Measurements from ENCODE around the gene CDH23. TPM values are rescaled to one million over a fixed set of nuclear protein-coding genes. Genes with fewer than 3 reads are reported as not detected.

CDH23 gene
- total and polyA plus RNA-seq, 2 experiments from 2014 or later, result 0.08 TPM; not detected in 1

GRCh38 chr10:71502190-71502589 is 105.5 kb downstream of the CDH23 start:
- H3K4me3 ChIP-seq, result no peak overlapping the region
- no peak for DNase-seq
- H2AFZ ChIP-seq, result no peak overlapping the region
- H4K20me1 ChIP-seq (ENCODE audit: insufficient read depth), result no peaks in the 10 kb centered on the region
- WGBS, 2 experiments (ENCODE audit: low coverage in 1 of 2, low lambda C conversion rate in 2 of 2, missing lambda C conversion rate in 2 of 2), result 57 to 60% methylated on average over 1 of the region's 1 CpG
- no peak overlapping the region for H3K27ac ChIP-seq
- no peaks in the 10 kb centered on the region for H3K9me2 ChIP-seq (ENCODE audit: insufficient read depth)
- TF ChIP-seq EZH2 (IDR thresholded peaks at IDR 0.05; ENCODE audit: insufficient read depth, poor library complexity, severe bottlenecking), result no peak
- TF ChIP-seq EZH2phosphoT487 (IDR thresholded peaks at IDR 0.05; ENCODE audit: insufficient read depth, low read depth), result no peak
- no peaks in the 10 kb centered on the region for H3F3A ChIP-seq (ENCODE audit: insufficient read depth)
- H3K27me3 ChIP-seq (replicated peaks; ENCODE audit: insufficient read depth), result peaks cover 31% of the 10 kb centered on the region
- in situ Hi-C loops (cut with MboI), result no loop called here
- no peaks in the 10 kb centered on the region for H3K79me2 ChIP-seq (ENCODE audit: insufficient read depth)
- no peaks in the 10 kb centered on the region for H3K36me3 ChIP-seq (ENCODE audit: low read depth)
- H3K9me3 ChIP-seq (ENCODE audit: low read depth), result no peaks in the 10 kb centered on the region
- H3K4me1 ChIP-seq (ENCODE audit: insufficient read depth), result no peaks in the 10 kb centered on the region
- no peak overlapping the region for H3K4me2 ChIP-seq (ENCODE audit: unreplicated experiment)
- no peak overlapping the region for H3K9ac ChIP-seq

- Histone ChIP-seq H3K36me3 (ENCODE audit: low read depth) (no peaks in the 10 kb centered on the region), H2AFZ (no peak overlapping the region), H3F3A (ENCODE audit: insufficient read depth) (no peaks in the 10 kb centered on the region), H3K9me2 (ENCODE audit: insufficient read depth) (no peaks in the 10 kb centered on the region), H3K9me3 (ENCODE audit: low read depth) (no peaks in the 10 kb centered on the region), H3K27me3 (replicated peaks; ENCODE audit: insufficient read depth) (peaks cover 25% of the 10 kb centered on the region), H3K9ac (no peak overlapping the region), H4K20me1 (ENCODE audit: insufficient read depth) (no peaks in the 10 kb centered on the region), H3K4me3 (no peak overlapping the region), H3K79me2 (ENCODE audit: insufficient read depth) (no peaks in the 10 kb centered on the region), H3K27ac (no peak overlapping the region), H3K4me1 (ENCODE audit: insufficient read depth) (no peaks in the 10 kb centered on the region), H3K4me2 (ENCODE audit: unreplicated experiment) (no peak overlapping the region)
- DNase-seq, result no peak
- in situ Hi-C loops (cut with MboI), result no loop called here
- no peak for TF ChIP-seq EZH2 (IDR thresholded peaks at IDR 0.05; ENCODE audit: insufficient read depth, poor library complexity, severe bottlenecking)
- TF ChIP-seq EZH2phosphoT487 (IDR thresholded peaks at IDR 0.05; ENCODE audit: insufficient read depth, low read depth), result no peak
- WGBS, 2 experiments (ENCODE audit: low coverage in 1 of 2, low lambda C conversion rate in 2 of 2, missing lambda C conversion rate in 2 of 2), result 68 to 81% methylated on average over 5 of the region's 5 CpGs
These were observed 106.1 kb downstream of the CDH23 start for GRCh38 chr10:71502851-71503250.

GRCh38 chr10:71504168-71504567 is 107.4 kb downstream of the CDH23 start:
- no peaks in the 10 kb centered on the region for H3K9me2 ChIP-seq (ENCODE audit: insufficient read depth)
- no peak for TF ChIP-seq EZH2phosphoT487 (IDR thresholded peaks at IDR 0.05; ENCODE audit: insufficient read depth, low read depth)
- TF ChIP-seq EZH2 (IDR thresholded peaks at IDR 0.05; ENCODE audit: insufficient read depth, poor library complexity, severe bottlenecking), result no peak
- in situ Hi-C loops (cut with MboI), result no loop called here
- no peak overlapping the region for H2AFZ ChIP-seq
- H3K4me1 ChIP-seq (ENCODE audit: insufficient read depth), result no peaks in the 10 kb centered on the region
- WGBS, 2 experiments (ENCODE audit: low coverage in 1 of 2, low lambda C conversion rate in 2 of 2, missing lambda C conversion rate in 2 of 2), result 31 to 39% methylated on average over 2 of the region's 2 CpGs
- no peak for DNase-seq
- no peaks in the 10 kb centered on the region for H3K79me2 ChIP-seq (ENCODE audit: insufficient read depth)
- H4K20me1 ChIP-seq (ENCODE audit: insufficient read depth), result no peaks in the 10 kb centered on the region
- H3K9me3 ChIP-seq (ENCODE audit: low read depth), result no peaks in the 10 kb centered on the region
- no peak overlapping the region for H3K27ac ChIP-seq
- peaks cover 15% of the 10 kb centered on the region; the same call in 1 of the 2 replicates for H3K27me3 ChIP-seq (replicated peaks; ENCODE audit: insufficient read depth)
- no peaks in the 10 kb centered on the region for H3F3A ChIP-seq (ENCODE audit: insufficient read depth)
- H3K9ac ChIP-seq, result no peak overlapping the region
- no peaks in the 10 kb centered on the region for H3K36me3 ChIP-seq (ENCODE audit: low read depth)
- no peak overlapping the region for H3K4me3 ChIP-seq
- H3K4me2 ChIP-seq (ENCODE audit: unreplicated experiment), result no peak overlapping the region

- Histone ChIP-seq H3K36me3 (ENCODE audit: low read depth) (no peaks in the 10 kb centered on the region), H3K9ac (no peak overlapping the region), H2AFZ (no peak overlapping the region), H3K9me3 (ENCODE audit: low read depth) (no peaks in the 10 kb centered on the region), H3K27ac (no peak overlapping the region), H3K9me2 (ENCODE audit: insufficient read depth) (no peaks in the 10 kb centered on the region), H3K79me2 (ENCODE audit: insufficient read depth) (no peaks in the 10 kb centered on the region), H4K20me1 (ENCODE audit: insufficient read depth) (no peaks in the 10 kb centered on the region), H3K27me3 (replicated peaks; ENCODE audit: insufficient read depth) (peaks cover 14% of the 10 kb centered on the region; the same call in 1 of the 2 replicates), H3K4me2 (ENCODE audit: unreplicated experiment) (no peak overlapping the region), H3K4me1 (ENCODE audit: insufficient read depth) (no peaks in the 10 kb centered on the region), H3K4me3 (no peak overlapping the region), H3F3A (ENCODE audit: insufficient read depth) (no peaks in the 10 kb centered on the region)
- TF ChIP-seq EZH2 (IDR thresholded peaks at IDR 0.05; ENCODE audit: insufficient read depth, poor library complexity, severe bottlenecking) (no peak), EZH2phosphoT487 (IDR thresholded peaks at IDR 0.05; ENCODE audit: insufficient read depth, low read depth) (no peak)
- DNase-seq, result no peak
- in situ Hi-C loops (cut with MboI), result no loop called here
- WGBS, 2 experiments (ENCODE audit: low coverage in 1 of 2, low lambda C conversion rate in 2 of 2, missing lambda C conversion rate in 2 of 2), result 35 to 49% methylated on average over 5 of the region's 5 CpGs
These were observed 107.8 kb downstream of the CDH23 start for GRCh38 chr10:71504570-71504969.

DNA sequence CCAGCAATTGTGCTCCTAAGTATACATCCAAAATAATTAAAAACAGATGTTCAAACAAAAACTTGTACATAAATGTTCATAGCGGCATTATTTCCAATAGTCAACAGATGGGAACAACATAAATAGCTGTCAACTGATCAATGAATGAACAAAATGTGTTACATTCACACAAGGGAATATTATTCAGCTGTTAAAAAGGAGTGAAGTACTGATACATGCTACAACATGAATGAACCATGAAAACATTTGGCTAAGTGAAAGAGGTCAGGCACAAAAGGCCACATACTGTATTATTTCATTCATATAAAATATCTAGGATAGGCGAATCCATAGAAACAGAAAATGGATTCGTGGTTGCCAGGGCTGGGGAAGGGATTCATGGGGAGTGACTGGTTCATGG is 109.1 kb downstream of the CDH23 start:
- WGBS, 2 experiments (ENCODE audit: low coverage in 1 of 2, low lambda C conversion rate in 2 of 2, missing lambda C conversion rate in 2 of 2), result 67 to 70% methylated on average over 3 of the region's 3 CpGs
- H3K4me3 ChIP-seq, result no peak overlapping the region
- H3F3A ChIP-seq (ENCODE audit: insufficient read depth), result no peaks in the 10 kb centered on the region
- no peak overlapping the region for H3K27ac ChIP-seq
- H3K79me2 ChIP-seq (ENCODE audit: insufficient read depth), result no peaks in the 10 kb centered on the region
- peaks cover 14% of the 10 kb centered on the region; the same call in 1 of the 2 replicates for H3K27me3 ChIP-seq (replicated peaks; ENCODE audit: insufficient read depth)
- H3K4me1 ChIP-seq (ENCODE audit: insufficient read depth), result no peaks in the 10 kb centered on the region
- no peaks in the 10 kb centered on the region for H3K9me2 ChIP-seq (ENCODE audit: insufficient read depth)
- H3K9me3 ChIP-seq (ENCODE audit: low read depth), result no peaks in the 10 kb centered on the region
- TF ChIP-seq EZH2 (IDR thresholded peaks at IDR 0.05; ENCODE audit: insufficient read depth, poor library complexity, severe bottlenecking) (no peak), EZH2phosphoT487 (IDR thresholded peaks at IDR 0.05; ENCODE audit: insufficient read depth, low read depth) (no peak)
- no peak for DNase-seq
- H3K36me3 ChIP-seq (ENCODE audit: low read depth), result no peaks in the 10 kb centered on the region
- H4K20me1 ChIP-seq (ENCODE audit: insufficient read depth), result no peaks in the 10 kb centered on the region
- in situ Hi-C loops (cut with MboI), result no loop called here
- no peak overlapping the region for H2AFZ ChIP-seq
- no peak overlapping the region for H3K4me2 ChIP-seq (ENCODE audit: unreplicated experiment)
- H3K9ac ChIP-seq, result no peak overlapping the region

Measured in GM23248 (cell line).